ENCODE measurements around the gene PPP2R2C.

PPP2R2C gene

DNA sequence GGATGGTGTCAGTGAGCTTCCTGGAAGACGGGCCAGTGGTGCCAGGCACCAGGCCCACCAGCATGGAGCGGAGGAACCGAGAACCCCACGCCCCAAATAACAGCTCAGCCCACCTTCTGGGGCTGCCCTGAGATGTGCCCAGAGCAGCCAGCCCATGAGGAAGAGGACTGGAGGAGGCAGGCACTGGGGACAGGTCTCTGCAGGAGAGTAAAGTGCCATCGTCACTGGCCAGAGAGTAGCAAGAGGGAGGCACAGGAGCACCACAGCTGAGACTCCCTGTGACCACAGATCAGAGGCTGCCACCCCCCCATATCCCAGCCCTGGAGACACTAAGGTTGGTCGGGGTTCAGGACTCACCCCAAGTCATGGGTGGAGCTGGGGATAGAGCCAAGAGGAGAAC, 63.0 kb downstream of the PPP2R2C start:
- TF ChIP-seq ZFP37 (tag by site-specific recombination; IDR thresholded peaks at IDR 0.05) (no peak), ZNF624 (tag by site-specific recombination; IDR thresholded peaks at IDR 0.05) (no peak), GLIS1 (tag by site-specific recombination; IDR thresholded peaks at IDR 0.05) (no peak), ZNF169 (tag by site-specific recombination; IDR thresholded peaks at IDR 0.05) (no peak), ZEB2 (tag by site-specific recombination; IDR thresholded peaks at IDR 0.05) (no peak), HOXD13 (CRISPR knock-in tag; IDR thresholded peaks at IDR 0.05; ENCODE audit: borderline replicate concordance) (no peak), ZNF610 (tag by site-specific recombination; IDR thresholded peaks at IDR 0.05; ENCODE audit: borderline replicate concordance) (no peak), WT1 (tag by site-specific recombination; IDR thresholded peaks at IDR 0.05) (no peak), ZNF654 (tag by site-specific recombination; IDR thresholded peaks at IDR 0.05; ENCODE audit: low read depth) (no peak)
- TF ChIP-seq, protein P1, sequence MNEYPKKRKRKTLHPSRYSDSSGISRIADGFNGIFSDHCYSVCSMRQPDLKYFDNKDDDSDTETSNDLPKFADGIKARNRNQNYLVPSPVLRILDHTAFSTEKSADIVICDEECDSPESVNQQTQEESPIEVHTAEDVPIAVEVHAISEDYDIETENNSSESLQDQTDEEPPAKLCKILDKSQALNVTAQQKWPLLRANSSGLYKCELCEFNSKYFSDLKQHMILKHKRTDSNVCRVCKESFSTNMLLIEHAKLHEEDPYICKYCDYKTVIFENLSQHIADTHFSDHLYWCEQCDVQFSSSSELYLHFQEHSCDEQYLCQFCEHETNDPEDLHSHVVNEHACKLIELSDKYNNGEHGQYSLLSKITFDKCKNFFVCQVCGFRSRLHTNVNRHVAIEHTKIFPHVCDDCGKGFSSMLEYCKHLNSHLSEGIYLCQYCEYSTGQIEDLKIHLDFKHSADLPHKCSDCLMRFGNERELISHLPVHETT (tag by site-specific recombination; IDR thresholded peaks at IDR 0.05), result no peak
- TF ChIP-seq, protein P2, sequence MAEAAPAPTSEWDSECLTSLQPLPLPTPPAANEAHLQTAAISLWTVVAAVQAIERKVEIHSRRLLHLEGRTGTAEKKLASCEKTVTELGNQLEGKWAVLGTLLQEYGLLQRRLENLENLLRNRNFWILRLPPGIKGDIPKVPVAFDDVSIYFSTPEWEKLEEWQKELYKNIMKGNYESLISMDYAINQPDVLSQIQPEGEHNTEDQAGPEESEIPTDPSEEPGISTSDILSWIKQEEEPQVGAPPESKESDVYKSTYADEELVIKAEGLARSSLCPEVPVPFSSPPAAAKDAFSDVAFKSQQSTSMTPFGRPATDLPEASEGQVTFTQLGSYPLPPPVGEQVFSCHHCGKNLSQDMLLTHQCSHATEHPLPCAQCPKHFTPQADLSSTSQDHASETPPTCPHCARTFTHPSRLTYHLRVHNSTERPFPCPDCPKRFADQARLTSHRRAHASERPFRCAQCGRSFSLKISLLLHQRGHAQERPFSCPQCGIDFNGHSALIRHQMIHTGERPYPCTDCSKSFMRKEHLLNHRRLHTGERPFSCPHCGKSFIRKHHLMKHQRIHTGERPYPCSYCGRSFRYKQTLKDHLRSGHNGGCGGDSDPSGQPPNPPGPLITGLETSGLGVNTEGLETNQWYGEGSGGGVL (tag by site-specific recombination; IDR thresholded peaks at IDR 0.05), result no peak
- TF ChIP-seq, protein P3, sequence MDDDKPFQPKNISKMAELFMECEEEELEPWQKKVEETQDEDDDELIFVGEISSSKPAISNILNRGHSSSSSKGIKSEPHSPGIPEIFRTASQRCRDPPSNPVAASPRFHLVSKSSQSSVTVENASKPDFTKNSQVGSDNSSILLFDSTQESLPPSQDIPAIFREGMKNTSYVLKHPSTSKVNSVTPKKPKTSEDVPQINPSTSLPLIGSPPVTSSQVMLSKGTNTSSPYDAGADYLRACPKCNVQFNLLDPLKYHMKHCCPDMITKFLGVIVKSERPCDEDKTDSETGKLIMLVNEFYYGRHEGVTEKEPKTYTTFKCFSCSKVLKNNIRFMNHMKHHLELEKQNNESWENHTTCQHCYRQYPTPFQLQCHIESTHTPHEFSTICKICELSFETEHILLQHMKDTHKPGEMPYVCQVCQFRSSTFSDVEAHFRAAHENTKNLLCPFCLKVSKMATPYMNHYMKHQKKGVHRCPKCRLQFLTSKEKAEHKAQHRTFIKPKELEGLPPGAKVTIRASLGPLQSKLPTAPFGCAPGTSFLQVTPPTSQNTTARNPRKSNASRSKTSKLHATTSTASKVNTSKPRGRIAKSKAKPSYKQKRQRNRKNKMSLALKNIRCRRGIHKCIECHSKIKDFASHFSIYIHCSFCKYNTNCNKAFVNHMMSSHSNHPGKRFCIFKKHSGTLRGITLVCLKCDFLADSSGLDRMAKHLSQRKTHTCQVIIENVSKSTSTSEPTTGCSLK (tag by site-specific recombination; IDR thresholded peaks at IDR 0.05), result no peak
- TF ChIP-seq, protein P4, sequence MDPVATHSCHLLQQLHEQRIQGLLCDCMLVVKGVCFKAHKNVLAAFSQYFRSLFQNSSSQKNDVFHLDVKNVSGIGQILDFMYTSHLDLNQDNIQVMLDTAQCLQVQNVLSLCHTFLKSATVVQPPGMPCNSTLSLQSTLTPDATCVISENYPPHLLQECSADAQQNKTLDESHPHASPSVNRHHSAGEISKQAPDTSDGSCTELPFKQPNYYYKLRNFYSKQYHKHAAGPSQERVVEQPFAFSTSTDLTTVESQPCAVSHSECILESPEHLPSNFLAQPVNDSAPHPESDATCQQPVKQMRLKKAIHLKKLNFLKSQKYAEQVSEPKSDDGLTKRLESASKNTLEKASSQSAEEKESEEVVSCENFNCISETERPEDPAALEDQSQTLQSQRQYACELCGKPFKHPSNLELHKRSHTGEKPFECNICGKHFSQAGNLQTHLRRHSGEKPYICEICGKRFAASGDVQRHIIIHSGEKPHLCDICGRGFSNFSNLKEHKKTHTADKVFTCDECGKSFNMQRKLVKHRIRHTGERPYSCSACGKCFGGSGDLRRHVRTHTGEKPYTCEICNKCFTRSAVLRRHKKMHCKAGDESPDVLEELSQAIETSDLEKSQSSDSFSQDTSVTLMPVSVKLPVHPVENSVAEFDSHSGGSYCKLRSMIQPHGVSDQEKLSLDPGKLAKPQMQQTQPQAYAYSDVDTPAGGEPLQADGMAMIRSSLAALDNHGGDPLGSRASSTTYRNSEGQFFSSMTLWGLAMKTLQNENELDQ (tag by site-specific recombination; IDR thresholded peaks at IDR 0.05; ENCODE audit: low read depth), result no peak
- H3K27ac ChIP-seq (ENCODE audit: extremely low read depth, low read depth, low read length), result no peak overlapping the region
- POLR2A ChIA-PET, result no interaction called here
- no peaks in the 10 kb centered on the region for H3K36me3 ChIP-seq (ENCODE audit: control insufficient read depth in 2 of 2, insufficient read depth in 1 of 2, low read length in 2 of 2)
- no peak overlapping the region for H3K4me3 ChIP-seq (ENCODE audit: low read depth, low read length)
- CTCF ChIA-PET, result no interaction called here
- H3K9me3 ChIP-seq (ENCODE audit: control insufficient read depth, insufficient read depth, low read depth, low read length), result no peaks in the 10 kb centered on the region
- no peaks in the 10 kb centered on the region for H3K4me1 ChIP-seq (ENCODE audit: control insufficient read depth, insufficient read depth, low read length)

DNA sequence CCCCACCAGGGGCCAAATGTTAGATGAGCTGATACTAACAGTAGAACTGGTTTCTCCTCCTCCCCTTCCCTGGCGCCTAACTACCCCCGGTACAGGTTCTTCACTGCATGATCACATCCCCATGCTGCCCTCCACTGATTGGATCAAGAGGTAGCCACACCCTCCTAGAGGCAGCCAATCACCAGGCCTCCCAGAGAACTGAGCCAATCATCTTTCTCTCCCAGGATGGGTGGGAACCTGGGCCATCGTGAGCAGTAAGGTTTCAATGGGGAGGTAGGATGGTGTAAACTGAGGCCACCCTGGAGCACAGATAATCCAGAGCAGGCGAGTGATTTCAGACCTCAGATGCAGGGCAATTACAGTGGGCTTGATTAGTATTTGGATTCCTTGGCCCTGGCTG, 64.2 kb downstream of the PPP2R2C start:
- TF ChIP-seq ZNF16 (tag by site-specific recombination; IDR thresholded peaks at IDR 0.05; ENCODE audit: low read depth), result no peak
- no peak for TF ChIP-seq ZNF214 (tag by site-specific recombination; IDR thresholded peaks at IDR 0.05; ENCODE audit: borderline replicate concordance)
- TF ChIP-seq SP2 (tag by site-specific recombination; IDR thresholded peaks at IDR 0.05), result peak; percentile 36; the same call in 1 of the 2 replicates
- TF ChIP-seq KLF1 (tag by site-specific recombination; IDR thresholded peaks at IDR 0.05), result no peak
- TF ChIP-seq, protein P5, sequence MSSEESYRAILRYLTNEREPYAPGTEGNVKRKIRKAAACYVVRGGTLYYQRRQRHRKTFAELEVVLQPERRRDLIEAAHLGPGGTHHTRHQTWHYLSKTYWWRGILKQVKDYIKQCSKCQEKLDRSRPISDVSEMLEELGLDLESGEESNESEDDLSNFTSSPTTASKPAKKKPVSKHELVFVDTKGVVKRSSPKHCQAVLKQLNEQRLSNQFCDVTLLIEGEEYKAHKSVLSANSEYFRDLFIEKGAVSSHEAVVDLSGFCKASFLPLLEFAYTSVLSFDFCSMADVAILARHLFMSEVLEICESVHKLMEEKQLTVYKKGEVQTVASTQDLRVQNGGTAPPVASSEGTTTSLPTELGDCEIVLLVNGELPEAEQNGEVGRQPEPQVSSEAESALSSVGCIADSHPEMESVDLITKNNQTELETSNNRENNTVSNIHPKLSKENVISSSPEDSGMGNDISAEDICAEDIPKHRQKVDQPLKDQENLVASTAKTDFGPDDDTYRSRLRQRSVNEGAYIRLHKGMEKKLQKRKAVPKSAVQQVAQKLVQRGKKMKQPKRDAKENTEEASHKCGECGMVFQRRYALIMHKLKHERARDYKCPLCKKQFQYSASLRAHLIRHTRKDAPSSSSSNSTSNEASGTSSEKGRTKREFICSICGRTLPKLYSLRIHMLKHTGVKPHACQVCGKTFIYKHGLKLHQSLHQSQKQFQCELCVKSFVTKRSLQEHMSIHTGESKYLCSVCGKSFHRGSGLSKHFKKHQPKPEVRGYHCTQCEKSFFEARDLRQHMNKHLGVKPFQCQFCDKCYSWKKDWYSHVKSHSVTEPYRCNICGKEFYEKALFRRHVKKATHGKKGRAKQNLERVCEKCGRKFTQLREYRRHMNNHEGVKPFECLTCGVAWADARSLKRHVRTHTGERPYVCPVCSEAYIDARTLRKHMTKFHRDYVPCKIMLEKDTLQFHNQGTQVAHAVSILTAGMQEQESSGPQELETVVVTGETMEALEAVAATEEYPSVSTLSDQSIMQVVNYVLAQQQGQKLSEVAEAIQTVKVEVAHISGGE (tag by site-specific recombination; conservative IDR thresholded peaks at IDR 0.05; ENCODE audit: low read depth), result no peak
- TF ChIP-seq KLF10 (tag by site-specific recombination; IDR thresholded peaks at IDR 0.05), result 0 out of 2 replicates have a peak, but pooled peaks have one; percentile 31
- H3K9me3 ChIP-seq (ENCODE audit: control insufficient read depth, insufficient read depth, low read depth, low read length), result no peaks in the 10 kb centered on the region
- no peak overlapping the region for H3K27ac ChIP-seq (ENCODE audit: extremely low read depth, low read depth, low read length)
- CTCF ChIA-PET, result no interaction called here
- H3K4me3 ChIP-seq (ENCODE audit: low read depth, low read length), result no peak overlapping the region
- H3K36me3 ChIP-seq (ENCODE audit: control insufficient read depth in 2 of 2, insufficient read depth in 1 of 2, low read length in 2 of 2), result no peaks in the 10 kb centered on the region
- no peaks in the 10 kb centered on the region for H3K4me1 ChIP-seq (ENCODE audit: control insufficient read depth, insufficient read depth, low read length)
- POLR2A ChIA-PET, result no interaction called here
